OCI-LY1 (cell line): ENCODE results near the gene TPPP.

ENCODE experiments used
- H2AFZ ChIP-seq: fragments of 200-600 bp; sonication (generic), shearing (Covaris generic); 2 replicates; pipeline ENCODE4 v1.6.0; 2014; ENCODE audit warnings: antibody characterized with exemption, mild to moderate bottlenecking, low read length
- H3F3A ChIP-seq: fragments of 200-600 bp; sonication (generic), shearing (Covaris generic); 2 replicates; pipeline ENCODE4 v1.6.0; 2014; ENCODE audit warnings: mild to moderate bottlenecking, antibody characterized with exemption, low read length, moderate library complexity; ENCODE audit not compliant: insufficient read depth
- H3K27ac ChIP-seq: fragments of 200-600 bp; sonication (generic); 2 replicates; pipeline ENCODE4 v1.5.1; 2014; ENCODE audit warnings: low read length, mixed run types, mild to moderate bottlenecking, low read depth; ENCODE audit not compliant: poor library complexity, severe bottlenecking
- H3K27me3 ChIP-seq: fragments of 200-600 bp; sonication (generic); 2 replicates; pipeline ENCODE4 v1.6.0; 2014; ENCODE audit warnings: antibody characterized with exemption, mild to moderate bottlenecking, low read length, moderate library complexity; ENCODE audit not compliant: insufficient read depth
- H3K36me3 ChIP-seq: fragments of 200-600 bp; sonication (generic); 2 replicates; pipeline ENCODE4 v1.6.1; 2014; ENCODE audit warnings: mild to moderate bottlenecking, antibody characterized with exemption, low read length, moderate library complexity, mixed read lengths; ENCODE audit not compliant: insufficient read depth
- H3K4me1 ChIP-seq: fragments of 200-600 bp; sonication (generic); 2 replicates; pipeline ENCODE4 v1.5.1; 2014; ENCODE audit warnings: mild to moderate bottlenecking, low read length, moderate library complexity; ENCODE audit not compliant: insufficient read depth, severe bottlenecking
- H3K4me2 ChIP-seq: fragments of 200-600 bp; sonication (generic), shearing (Covaris generic); 2 replicates; pipeline ENCODE4 v1.6.1; 2014; ENCODE audit warnings: low read length
- H3K4me3 ChIP-seq: fragments of 200-600 bp; sonication (generic); 2 replicates; pipeline ENCODE4 v1.5.1; 2014; ENCODE audit warnings: low read length, low read depth, mild to moderate bottlenecking, mixed read lengths; ENCODE audit not compliant: poor library complexity, severe bottlenecking
- H3K79me2 ChIP-seq: fragments of 200-600 bp; shearing (Covaris generic); 2 replicates; pipeline ENCODE4 v1.6.1; 2016; ENCODE audit warnings: mixed run types, low read length, mixed read lengths; ENCODE audit not compliant: insufficient read depth
- H3K9ac ChIP-seq: fragments of 200-600 bp; sonication (generic), shearing (Covaris generic); 2 replicates; pipeline ENCODE4 v1.6.1; 2014; ENCODE audit warnings: mild to moderate bottlenecking, low read length, mixed read lengths
- H3K9me2 ChIP-seq: fragments of 200-600 bp; sonication (generic), shearing (Covaris generic); 2 replicates; pipeline ENCODE4 v1.6.1; 2014; ENCODE audit warnings: low read depth, mild to moderate bottlenecking, low read length, mixed read lengths
- H3K9me3 ChIP-seq: fragments of 200-600 bp; shearing (Covaris generic); 2 replicates; pipeline ENCODE4 v1.6.1; 2014; ENCODE audit warnings: low read length, mixed read lengths
- H4K20me1 ChIP-seq: fragments of 200-600 bp; sonication (generic), shearing (Covaris generic); 2 replicates; pipeline ENCODE4 v1.6.0; 2016; ENCODE audit warnings: mild to moderate bottlenecking, low read length; ENCODE audit not compliant: insufficient read depth
- EZH2 ChIP-seq: fragments of 200-600 bp; sonication (generic), shearing (Covaris generic); IDR thresholded peaks from 2 replicates; pipeline ENCODE4 v1.8.0; 2017; ENCODE audit warnings: borderline replicate concordance, mixed run types, mild to moderate bottlenecking, antibody characterized with exemption, low read length, moderate library complexity, mixed read lengths
- TF ChIP-seq, protein P1 (sequence below): fragments of 200-600 bp; sonication (generic), shearing (Covaris generic); IDR thresholded peaks from 2 replicates; pipeline ENCODE4 v1.5.1; 2017; ENCODE audit warnings: mild to moderate bottlenecking, antibody characterized with exemption, low read length, moderate library complexity, mixed read lengths

The TPPP gene

DNA sequence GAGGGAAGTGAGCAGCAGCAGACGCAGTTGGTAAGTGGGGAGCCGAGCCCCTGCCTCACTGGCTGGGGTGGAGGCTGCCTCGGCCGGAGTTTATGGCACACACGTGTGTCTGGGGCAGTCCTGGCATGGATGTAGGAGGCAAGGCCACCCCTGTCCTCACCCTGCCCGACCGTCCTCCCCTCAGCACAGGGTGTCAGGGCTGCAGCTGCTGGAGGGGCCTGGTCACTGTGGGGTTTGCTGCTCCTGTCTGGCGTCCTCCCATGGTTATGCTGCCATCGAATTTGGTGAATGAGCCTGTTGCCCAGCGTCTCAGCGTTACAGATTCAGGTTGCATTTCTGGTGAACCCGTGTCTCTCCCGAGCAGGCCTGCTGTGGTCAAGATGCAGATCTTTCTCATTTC is 48.6 kb downstream of the TPPP start:
- Histone ChIP-seq H3K9me3 (no peaks in the 10 kb centered on the region), H4K20me1 (no peaks in the 10 kb centered on the region), H3K36me3 (peaks cover 70% of the 10 kb centered on the region), H3F3A (no peaks in the 10 kb centered on the region), H3K27ac (peak overlapping the region; percentile 53), H2AFZ (no peak overlapping the region), H3K4me1 (peaks cover 19% of the 10 kb centered on the region), H3K9ac (peak overlapping the region; percentile 4; the same call in 1 of the 2 replicates), H3K9me2 (no peaks in the 10 kb centered on the region), H3K27me3 (no peaks in the 10 kb centered on the region), H3K4me2 (peak overlapping the region; percentile 49; the same call in 1 of the 2 replicates), H3K4me3 (peak overlapping the region; percentile 16), H3K79me2 (no peaks in the 10 kb centered on the region)
- TF ChIP-seq, protein P1, sequence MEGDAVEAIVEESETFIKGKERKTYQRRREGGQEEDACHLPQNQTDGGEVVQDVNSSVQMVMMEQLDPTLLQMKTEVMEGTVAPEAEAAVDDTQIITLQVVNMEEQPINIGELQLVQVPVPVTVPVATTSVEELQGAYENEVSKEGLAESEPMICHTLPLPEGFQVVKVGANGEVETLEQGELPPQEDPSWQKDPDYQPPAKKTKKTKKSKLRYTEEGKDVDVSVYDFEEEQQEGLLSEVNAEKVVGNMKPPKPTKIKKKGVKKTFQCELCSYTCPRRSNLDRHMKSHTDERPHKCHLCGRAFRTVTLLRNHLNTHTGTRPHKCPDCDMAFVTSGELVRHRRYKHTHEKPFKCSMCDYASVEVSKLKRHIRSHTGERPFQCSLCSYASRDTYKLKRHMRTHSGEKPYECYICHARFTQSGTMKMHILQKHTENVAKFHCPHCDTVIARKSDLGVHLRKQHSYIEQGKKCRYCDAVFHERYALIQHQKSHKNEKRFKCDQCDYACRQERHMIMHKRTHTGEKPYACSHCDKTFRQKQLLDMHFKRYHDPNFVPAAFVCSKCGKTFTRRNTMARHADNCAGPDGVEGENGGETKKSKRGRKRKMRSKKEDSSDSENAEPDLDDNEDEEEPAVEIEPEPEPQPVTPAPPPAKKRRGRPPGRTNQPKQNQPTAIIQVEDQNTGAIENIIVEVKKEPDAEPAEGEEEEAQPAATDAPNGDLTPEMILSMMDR: no peak
- TF ChIP-seq EZH2: no peak

DNA sequence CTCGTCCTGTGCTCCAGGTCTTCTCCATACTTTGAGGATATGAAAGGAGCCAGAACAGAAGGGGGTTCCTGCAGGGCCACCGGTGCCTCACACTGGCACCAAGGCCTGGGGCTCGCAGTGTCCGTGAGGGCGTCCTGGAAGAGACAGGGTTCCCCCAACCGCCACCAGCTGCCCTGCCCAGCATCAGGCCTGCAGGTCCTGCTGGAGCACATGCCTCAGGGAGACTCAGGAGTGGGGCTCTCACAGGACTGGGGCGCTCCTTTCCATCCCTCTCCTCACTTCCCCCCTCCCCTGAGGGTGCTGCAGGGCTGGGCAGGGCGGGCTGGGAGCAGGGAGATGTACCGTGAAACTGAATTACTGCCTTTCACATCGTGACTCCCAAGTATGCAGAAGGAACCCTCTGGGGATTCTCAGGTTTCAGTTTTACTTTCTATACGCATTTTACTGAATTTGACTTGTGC is 49.3 kb downstream of the TPPP start:
- no peaks in the 10 kb centered on the region for H3K9me2 ChIP-seq
- H3K36me3 ChIP-seq: peaks cover 70% of the 10 kb centered on the region
- H3K79me2 ChIP-seq: no peaks in the 10 kb centered on the region
- no peaks in the 10 kb centered on the region for H3K9me3 ChIP-seq
- H3K27me3 ChIP-seq: no peaks in the 10 kb centered on the region
- H3K4me2 ChIP-seq: peak overlapping the region; percentile 49
- peak overlapping the region; percentile 16 for H3K4me3 ChIP-seq
- TF ChIP-seq EZH2: no peak
- TF ChIP-seq, protein P1: no peak
- H3K27ac ChIP-seq: peak overlapping the region; percentile 53
- no peak overlapping the region for H2AFZ ChIP-seq
- no peaks in the 10 kb centered on the region for H3F3A ChIP-seq
- H4K20me1 ChIP-seq: no peaks in the 10 kb centered on the region
- H3K9ac ChIP-seq: peak overlapping the region; percentile 4; the same call in 1 of the 2 replicates
- peaks cover 19% of the 10 kb centered on the region for H3K4me1 ChIP-seq

DNA sequence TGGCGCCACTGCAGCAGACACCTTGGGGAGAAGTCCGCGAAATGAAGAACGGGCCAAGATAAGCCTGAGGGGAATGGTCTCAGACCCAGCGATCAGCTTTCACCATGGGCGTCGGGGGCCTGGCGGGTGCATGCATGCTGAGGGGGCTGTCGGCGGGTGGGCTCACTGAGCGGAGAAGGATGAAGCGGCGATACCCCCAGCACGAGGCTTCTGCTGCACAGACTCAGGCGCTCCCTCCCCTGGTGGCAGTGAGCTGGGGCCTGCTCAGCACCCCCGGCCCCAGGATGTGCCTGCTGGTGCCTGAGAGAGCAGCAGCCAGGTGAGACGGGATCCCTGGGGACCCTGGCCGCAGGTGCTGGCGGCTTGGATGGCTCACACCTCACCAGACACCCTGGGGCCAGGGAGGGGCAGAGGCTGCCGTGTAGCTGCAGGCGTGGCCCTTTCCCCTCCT is 49.8 kb downstream of the TPPP start:
- H3K79me2 ChIP-seq: no peaks in the 10 kb centered on the region
- no peaks in the 10 kb centered on the region for H4K20me1 ChIP-seq
- H3K4me1 ChIP-seq: peaks cover 19% of the 10 kb centered on the region
- H3K9ac ChIP-seq: no peak overlapping the region; the same call in 1 of the 2 replicates
- H3K27me3 ChIP-seq: no peaks in the 10 kb centered on the region
- H3K9me2 ChIP-seq: no peaks in the 10 kb centered on the region
- peak overlapping the region; percentile 53 for H3K27ac ChIP-seq
- no peaks in the 10 kb centered on the region for H3F3A ChIP-seq
- peaks cover 70% of the 10 kb centered on the region for H3K36me3 ChIP-seq
- TF ChIP-seq EZH2: no peak
- TF ChIP-seq, protein P1: peak; percentile 51
- H2AFZ ChIP-seq: no peak overlapping the region
- peak overlapping the region; percentile 16 for H3K4me3 ChIP-seq
- no peaks in the 10 kb centered on the region for H3K9me3 ChIP-seq
- peak overlapping the region; percentile 49 for H3K4me2 ChIP-seq
